SIG-M5 treated with dmso at 0.1 percent for 504 hours (cell line): ENCODE results near the gene RINT1.

Experiments used
- DNase-seq: peaks from one replicate; lab custom pipeline; 2025; ENCODE audit not compliant: unreplicated experiment; lab: John Stamatoyannopoulos, UW

RINT1 gene

DNA sequence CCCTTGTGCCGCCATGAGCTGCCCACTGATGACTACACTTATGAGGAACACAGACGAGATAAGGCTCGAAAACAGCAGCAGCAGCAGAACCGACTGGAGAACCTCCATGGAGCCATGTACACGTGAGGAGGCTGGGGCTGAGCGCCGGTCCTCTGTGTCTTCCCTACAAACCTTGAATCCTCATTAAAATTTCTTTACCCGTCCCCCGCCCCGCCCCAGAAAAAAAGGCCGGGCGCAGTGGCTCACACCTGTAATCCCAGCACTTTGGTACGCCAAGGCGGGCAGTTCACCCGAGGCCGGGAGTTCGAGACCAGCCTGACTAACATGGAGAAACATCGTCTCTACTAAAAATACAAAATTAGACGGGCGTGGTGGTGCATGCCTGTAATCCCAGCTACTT, 1.5 kb upstream of the RINT1 start:
- no peak for DNase-seq

GRCh38 chr7:105532709-105533460, 884 bp downstream of the RINT1 start:
- DNase-seq, result no peak

GRCh38 chr7:105538339-105538738, 6.3 kb downstream of the RINT1 start:
- DNase-seq, result no peak

DNA sequence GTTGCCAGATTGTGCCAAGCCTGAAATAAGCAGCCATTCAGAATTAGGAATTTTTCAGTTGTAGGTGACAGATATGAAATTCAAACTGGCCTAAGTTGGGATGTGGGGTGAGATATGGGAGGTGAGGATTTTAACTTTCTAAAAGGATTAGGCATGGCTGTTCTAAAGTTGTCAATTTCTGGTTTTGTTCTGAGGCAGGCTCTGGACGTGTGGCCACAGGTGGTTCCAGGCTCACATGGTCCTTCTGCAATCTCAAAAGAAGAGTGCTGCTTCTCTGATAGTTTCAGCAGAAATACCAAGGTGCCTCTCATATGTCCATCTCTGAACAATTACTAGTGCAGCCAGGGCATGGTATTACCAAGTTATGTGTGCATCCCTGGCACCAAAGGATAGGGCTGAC, 27.9 kb downstream of the RINT1 start:
- DNase-seq, result no peak

DNA sequence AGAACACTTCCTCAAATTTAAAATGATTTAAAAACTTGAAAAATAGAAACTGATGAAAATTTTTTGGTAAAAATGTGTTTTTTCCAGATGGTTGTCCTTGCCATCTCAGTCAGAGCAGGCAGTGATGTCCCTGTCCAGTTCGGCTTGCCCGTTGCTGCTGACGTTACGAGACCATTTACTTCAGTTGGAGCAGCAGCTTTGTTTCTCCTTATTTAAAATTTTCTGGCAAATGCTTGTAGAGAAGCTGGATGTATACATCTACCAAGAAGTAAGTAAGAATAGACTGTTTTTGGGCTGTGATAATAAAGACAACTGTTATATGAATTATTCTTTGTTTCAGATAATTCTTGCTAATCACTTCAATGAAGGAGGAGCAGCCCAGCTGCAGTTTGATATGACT, 33.2 kb downstream of the RINT1 start:
- no peak for DNase-seq

DNA sequence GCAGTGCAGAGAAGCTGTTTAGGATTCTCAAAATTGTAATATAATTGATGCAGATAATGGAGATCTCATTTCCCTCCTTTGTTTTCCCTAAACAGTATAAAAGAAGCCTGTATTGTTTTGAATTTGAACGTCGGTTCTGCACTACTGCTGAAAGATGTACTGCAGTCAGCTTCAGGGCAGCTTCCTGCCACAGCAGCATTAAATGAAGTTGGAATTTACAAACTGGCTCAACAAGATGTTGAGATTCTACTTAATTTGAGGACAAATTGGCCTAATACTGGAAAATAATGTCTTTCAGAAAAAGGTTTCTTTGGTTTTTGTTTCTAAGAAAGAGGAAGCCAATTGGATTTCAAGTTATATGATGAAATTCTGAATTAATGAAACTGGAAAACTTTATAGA, 35.0 kb downstream of the RINT1 start:
- no peak for DNase-seq

GRCh38 chr7:105567821-105568220, 35.8 kb downstream of the RINT1 start:
- DNase-seq, result no peak

DNA sequence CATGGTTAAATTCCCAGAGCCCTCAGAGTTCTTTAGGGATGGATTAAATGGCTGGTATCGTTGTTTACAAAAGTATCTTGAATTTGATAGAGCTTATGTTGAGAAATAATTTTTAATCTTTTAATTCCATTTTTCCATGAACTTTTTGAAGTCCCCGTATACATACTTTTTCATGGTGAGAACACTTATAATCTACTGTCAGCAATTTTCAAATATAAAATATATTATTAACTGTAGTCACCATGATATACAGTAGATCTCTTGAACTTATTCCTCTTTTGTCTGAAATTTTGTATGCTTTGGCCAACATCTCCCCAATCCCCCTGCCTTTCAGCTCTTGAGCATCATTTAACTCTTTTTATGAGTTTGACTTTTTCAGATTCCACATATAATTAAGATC, 39.9 kb downstream of the RINT1 start:
- no peak for DNase-seq

- DNase-seq, result no peak
These were observed 45.2 kb downstream of the RINT1 start for GRCh38 chr7:105577251-105577650.

DNA sequence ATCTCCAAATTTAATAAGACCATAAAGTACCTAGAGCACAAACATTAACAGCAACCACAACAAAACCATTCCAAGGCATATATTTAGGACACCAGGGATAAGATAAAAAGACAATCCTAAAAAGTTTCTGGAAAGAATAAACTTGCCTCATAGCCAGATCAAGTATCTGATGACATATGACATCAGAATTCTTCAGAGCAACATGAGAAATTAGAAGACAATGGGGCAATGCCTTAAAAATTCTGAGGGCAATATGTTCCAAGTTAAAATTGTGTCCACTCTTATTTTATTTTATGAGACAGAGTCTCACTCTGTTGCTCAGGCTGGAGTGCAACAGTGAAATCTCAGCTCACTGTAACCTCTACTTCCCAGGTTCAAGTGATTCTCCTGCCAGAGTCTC, 46.5 kb downstream of the RINT1 start:
- DNase-seq, result no peak

DNA sequence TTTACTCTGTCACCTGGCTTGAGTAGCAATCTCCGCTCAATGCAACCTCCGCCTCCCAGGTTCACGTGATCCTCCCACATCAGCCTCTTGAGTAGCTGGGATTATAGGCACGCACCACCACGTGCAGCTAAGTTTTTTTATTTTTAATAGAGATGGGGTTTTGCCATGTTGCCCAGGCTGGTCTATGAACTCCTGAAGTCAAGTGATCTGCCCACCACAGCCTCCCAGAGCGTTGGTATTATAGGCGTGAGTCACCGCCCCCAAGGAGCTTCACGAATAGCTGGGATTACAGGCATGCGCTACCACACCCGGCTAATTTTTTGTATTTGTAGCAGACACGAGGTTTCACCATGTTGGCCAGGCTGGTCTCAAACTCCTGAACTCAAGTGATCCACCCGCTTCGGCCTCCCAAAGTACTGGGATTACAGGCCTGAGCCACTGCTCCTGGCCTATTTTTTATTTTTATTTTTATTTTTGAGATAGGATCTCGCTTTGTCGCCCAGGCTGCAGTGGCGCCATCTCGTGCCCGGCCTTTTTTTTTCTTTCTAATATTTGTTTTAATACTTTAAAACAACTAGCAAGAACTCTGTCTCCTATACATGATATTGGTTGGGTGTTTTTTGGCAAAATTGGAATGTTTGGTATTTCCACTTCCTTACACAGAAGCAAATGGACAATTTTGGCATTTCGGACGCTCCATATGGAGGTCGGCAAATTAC, 48.2 kb downstream of the RINT1 start:
- no peak for DNase-seq

DNA sequence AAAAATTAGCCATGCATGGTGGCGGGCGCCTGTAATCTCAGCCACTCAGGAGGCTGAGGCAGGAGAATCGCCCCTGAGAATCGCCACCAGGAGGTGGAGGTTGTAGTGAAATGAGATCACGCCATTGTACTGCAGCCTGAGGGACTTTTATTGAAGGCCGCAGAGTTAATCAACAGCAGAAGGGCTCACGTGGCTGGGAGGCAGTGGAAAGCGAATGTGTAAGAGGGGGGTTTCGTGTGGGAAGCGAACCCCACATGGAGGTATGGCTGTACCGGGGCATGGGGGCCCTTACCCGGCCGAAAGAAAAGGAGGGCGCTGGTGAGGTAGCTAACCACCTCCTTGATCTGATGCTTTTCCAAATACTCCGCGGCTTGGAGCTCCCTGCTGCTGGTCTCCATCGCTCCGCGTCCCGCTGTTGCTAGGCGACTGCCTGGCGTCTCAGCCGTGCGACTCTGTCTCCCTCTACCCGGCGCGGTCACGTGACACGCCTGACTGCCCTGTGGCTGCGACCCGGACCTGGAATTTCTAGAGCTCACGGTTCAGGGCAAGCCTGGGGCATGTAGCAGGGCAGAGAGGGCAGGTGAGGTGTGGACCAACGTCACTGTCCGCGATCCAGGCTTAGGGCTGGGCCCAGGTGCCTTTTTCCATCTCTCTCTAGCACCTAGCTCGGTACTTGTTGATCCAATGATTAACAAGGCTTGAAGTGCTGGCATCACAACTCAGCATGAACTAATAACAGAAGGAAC, 49.2 kb downstream of the RINT1 start, which contains the start of gene EFCAB10:
Gene EFCAB10, minus strand, starts transcription at position 428 of the 746 bp plus-strand sequence. Its CDS starts 30 bp downstream, at position 398.
- peak; percentile 41 for DNase-seq

GRCh38 chr7:105583061-105583460, 51.1 kb downstream of the RINT1 start:
- no peak for DNase-seq

DNA sequence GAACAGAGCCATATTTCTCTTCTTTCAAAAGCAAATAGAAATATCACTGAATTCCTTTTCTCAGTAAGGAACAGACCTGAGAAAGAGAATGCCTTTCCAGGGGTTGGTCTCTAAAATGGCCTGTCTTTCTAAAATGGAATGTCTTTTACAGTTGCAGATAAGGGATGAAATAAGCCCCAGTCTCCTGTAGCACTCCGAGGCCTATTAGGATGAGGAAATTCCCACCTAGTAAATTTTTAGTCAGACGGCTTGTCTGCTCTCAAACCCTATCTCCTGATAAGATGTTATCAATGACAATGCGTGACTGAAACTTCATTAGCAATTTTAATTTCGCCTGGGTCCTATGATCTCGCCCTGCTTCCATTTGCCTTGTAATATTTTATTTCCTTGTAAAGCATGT, 52.2 kb downstream of the RINT1 start:
- DNase-seq, result no peak

GRCh38 chr7:105585850-105586500, 54.0 kb downstream of the RINT1 start:
- no peak for DNase-seq

DNA sequence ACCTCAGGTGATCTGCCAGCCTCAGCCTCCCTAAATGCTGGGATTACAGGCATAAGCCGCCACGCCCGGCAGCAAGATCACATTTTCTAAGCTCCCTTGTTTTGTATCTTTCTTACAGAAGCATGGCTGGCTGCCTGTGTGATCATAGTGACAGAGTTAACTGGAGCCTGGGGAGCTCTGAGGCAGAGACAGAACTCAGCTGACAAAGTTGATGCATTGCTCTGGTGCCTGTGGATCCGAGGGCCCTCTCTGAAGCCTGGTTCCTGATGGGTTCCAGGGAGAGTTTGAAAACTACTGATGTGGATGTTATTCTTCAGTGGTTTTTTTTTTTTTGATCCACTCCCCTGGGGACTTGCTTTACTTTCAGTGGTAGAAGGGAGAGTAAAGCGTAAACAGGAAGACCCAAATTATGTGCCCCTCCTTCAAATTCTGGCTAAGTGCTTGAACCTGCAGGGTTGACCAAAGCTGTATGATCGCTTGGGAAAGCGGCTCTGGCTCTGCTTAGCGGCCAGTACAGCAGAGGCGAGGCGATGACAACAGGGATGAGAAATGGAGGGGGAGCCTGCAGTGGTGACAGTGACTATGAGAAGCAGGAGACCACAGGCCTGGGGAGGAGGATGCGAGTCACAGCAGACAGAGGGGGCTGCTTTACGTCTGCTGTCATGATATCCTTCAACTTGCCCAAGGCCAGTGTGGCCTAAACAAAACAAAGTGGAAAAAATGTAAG, 56.1 kb downstream of the RINT1 start:
- no peak for DNase-seq

DNA sequence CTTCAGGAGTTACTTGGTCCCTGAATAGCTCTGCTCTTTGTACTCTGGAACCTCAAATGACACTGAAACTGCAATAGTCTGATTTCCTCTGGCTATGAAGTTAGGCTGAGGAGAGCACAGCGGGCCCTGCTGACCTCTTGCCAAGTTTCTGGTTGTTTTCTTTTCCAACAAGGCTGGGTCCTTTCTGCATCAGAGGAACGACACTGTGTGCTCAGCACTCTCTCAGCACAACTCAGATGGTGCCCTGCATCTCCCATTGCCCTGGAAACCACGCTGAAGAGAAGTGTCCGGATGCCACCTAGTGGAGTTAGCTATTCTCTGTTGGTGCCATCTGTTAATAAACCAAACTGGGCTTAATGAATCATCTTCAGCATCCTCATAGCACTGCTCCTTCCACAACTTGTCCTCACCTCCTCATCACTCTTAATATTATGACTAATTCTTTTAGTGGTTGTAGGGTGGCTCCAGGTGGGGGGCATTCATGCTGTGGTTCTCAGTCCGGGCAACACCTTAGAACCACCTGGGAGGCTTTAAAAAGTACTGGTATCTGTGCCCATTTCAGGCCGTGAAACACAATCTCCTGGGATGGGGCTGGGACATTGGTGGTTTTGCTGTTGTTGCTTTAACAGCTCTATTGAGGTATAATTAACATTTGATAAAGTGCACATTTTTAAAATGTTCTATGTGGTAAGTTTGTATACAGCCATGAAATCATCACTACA, 57.5 kb downstream of the RINT1 start:
- DNase-seq, result peak; percentile 79

DNA sequence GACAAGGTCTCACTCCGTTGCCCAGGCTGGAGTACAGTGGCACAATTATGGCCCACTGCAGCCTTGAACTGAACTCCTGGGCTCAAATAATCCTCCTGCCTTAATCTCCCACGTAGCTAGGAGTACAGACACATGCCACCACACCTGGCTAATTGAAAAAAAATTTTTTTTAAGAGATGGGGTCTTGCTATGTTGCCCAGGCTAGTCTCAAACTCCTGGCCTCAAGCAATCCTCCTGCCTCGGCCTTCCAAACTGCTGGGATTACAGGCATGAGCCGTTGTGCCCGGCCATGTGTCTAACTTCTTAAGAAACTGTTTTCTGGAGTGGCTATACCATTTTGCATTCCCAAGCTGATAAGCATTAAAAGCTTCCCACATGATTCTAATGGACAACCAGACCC, 58.8 kb downstream of the RINT1 start:
- DNase-seq, result no peak

GRCh38 chr7:105591522-105591921, 59.5 kb downstream of the RINT1 start:
- DNase-seq, result no peak

GRCh38 chr7:105594034-105594433, 62.0 kb downstream of the RINT1 start:
- DNase-seq, result no peak
